Measurements from ENCODE around the gene MARCOL.

MARCOL gene

DNA sequence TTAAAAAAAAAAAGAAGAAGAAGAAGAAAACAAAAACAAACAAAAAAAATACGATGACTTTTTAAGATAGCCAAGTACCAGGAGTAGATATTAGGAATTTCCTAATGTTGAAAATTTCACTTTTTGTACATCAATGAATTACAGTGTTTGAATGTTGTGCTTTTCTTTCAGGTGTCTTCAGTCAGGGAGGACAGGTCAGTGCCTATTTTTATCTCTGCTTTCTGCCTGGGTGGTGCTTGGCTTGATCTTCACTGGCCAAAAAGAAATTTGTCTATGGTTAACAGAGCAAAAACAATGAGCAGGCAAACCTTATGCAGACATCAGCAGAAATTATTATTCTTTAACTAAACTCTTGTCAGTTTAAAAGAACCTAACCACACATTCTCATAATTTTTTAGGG, 32.5 kb upstream of the MARCOL start:
- POLR2A ChIA-PET: no interaction called here
- CTCF ChIA-PET: interaction anchor here (0.6 kb wide), 1 partner anchor 225 kb away, joined by 3 read pairs; no protein-coding TSS in a partner anchor
- H3K4me3 ChIP-seq (ENCODE audit: low read depth, low read length): no peak overlapping the region
- TF ChIP-seq, protein P1, sequence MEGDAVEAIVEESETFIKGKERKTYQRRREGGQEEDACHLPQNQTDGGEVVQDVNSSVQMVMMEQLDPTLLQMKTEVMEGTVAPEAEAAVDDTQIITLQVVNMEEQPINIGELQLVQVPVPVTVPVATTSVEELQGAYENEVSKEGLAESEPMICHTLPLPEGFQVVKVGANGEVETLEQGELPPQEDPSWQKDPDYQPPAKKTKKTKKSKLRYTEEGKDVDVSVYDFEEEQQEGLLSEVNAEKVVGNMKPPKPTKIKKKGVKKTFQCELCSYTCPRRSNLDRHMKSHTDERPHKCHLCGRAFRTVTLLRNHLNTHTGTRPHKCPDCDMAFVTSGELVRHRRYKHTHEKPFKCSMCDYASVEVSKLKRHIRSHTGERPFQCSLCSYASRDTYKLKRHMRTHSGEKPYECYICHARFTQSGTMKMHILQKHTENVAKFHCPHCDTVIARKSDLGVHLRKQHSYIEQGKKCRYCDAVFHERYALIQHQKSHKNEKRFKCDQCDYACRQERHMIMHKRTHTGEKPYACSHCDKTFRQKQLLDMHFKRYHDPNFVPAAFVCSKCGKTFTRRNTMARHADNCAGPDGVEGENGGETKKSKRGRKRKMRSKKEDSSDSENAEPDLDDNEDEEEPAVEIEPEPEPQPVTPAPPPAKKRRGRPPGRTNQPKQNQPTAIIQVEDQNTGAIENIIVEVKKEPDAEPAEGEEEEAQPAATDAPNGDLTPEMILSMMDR (IDR thresholded peaks at IDR 0.05; ENCODE audit: insufficient read depth, low read length, missing control alignments): no peak
- DNase-seq (ENCODE audit: low read depth, low spot score): no peak

DNA sequence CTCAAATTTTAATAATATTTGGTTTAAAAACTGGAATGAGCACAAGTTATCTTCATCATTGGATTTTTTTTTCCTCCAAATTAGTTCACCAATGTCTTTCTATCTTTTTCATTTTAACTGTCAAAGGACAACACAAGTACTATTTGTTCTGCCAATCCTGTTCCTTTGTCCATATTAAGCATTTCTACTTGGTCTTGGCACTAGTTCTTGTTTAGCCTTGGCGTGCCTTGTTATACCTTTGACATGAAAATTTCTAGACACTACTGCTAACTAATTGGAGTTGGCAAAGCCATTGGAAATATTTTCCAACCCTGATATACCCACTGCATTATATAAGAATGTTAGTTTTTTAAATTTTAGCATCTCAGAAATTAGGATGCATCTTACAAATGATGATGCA, 31.7 kb upstream of the MARCOL start:
- no peak overlapping the region for H3K4me3 ChIP-seq (ENCODE audit: low read depth, low read length)
- ChIA-PET POLR2A (no interaction called here), CTCF (no interaction called here)
- TF ChIP-seq, protein P1 (IDR thresholded peaks at IDR 0.05; ENCODE audit: insufficient read depth, low read length, missing control alignments): no peak
- DNase-seq (ENCODE audit: low read depth, low spot score): no peak

DNA sequence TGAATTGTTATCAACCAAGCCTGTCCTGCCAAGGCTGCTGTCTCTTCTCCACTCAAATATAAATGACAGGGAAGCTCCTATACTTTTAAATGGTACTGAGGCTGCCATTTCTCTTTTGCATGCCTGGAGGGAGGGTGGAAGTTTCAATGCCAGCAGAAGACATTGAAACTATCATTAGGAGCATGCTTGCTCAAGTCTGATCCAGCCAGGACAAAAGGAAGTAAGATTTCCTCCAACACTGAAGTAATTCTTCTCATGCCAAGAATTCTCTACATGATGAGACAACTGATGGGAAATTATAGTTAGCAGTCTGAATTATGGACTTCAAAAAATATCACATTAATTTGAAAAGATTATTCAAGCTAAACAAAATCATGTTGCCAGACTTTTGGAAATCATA, 30.1 kb upstream of the MARCOL start:
- POLR2A ChIA-PET: no interaction called here
- CTCF ChIA-PET: no interaction called here
- H3K4me3 ChIP-seq (ENCODE audit: low read depth, low read length): no peak overlapping the region
- TF ChIP-seq, protein P1 (IDR thresholded peaks at IDR 0.05; ENCODE audit: insufficient read depth, low read length, missing control alignments): no peak
- DNase-seq (ENCODE audit: low read depth, low spot score): no peak

DNA sequence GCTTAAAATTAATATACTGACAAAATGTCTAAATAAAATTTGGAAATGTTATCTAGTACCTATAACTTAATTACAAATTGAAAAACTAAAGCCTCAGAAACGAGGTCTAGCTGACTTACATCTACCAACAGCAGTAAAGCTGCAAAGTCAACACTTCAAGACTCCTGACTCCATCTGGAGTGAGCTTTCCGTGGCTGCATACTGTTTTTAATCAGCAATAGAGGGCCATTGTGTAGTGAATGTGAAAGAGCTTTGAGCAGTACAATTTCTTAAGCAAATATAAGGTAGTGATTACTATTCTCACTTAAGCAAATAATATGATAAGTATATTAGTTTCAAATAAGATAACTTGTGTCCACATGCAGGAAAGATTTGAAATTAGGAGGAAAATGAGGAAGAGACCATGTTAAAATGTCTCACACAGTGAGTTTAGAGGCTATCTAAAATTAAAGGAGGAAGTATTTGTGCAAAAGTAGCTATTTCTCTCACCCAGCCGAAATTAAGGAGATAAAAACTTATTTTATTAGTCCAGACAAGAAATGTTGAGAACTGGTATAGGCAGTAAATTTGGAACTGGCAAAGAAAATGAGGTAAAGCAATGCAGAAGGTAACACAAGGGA, 29.1 kb upstream of the MARCOL start:
- H3K4me3 ChIP-seq (ENCODE audit: low read depth, low read length): no peak overlapping the region
- TF ChIP-seq, protein P1 (IDR thresholded peaks at IDR 0.05; ENCODE audit: insufficient read depth, low read length, missing control alignments): no peak
- ChIA-PET POLR2A (no interaction called here), CTCF (no interaction called here)
- DNase-seq (ENCODE audit: low read depth, low spot score): no peak

DNA sequence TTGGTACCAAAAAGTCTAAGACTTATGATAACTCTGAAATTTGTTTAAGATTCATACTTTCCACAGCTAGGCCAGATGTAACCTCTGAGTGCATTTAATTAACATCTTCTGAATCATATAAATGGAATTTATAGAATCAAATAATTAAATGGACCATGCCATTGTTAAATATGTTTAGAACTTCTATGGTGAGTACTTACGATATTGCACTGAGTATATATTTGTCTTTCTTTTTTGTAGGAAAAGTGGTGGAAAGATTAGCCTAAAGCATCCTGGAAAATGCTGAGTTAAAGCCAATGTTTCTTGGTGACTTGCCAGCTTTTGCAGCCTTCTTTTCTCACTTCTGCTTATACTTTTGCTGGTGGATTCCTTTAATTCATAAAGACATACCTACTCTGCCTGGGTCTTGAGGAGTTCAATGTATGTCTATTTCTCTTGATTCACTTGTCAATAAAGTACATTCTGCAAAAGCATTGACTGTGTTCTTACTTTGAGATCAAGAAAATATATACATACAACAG, 23.6 kb upstream of the MARCOL start:
- TF ChIP-seq, protein P1 (IDR thresholded peaks at IDR 0.05; ENCODE audit: insufficient read depth, low read length, missing control alignments): no peak
- ChIA-PET POLR2A (no interaction called here), CTCF (no interaction called here)
- H3K4me3 ChIP-seq (ENCODE audit: low read depth, low read length): no peak overlapping the region
- no peak for DNase-seq (ENCODE audit: low read depth, low spot score)

DNA sequence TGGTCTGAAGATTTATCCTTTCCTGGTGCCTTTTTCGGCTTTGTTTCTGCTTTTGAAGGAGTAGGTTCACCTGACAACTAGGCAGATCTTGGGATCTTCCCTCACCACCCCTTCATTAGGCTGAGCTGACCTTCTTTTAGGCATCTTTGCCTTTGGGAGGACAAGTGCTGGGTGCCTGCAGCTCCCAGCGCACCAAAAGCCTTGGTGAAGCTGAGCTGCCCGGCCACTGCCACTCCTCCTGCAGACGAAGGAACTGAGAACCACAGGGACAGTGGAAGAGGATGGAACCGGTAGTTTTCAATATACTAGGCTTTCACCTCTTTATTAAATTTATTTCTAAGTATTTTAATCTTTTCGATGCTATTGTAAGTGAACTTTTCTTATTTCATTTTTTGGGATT, 16.8 kb upstream of the MARCOL start:
- DNase-seq (ENCODE audit: low read depth, low spot score): no peak
- H3K4me3 ChIP-seq (ENCODE audit: low read depth, low read length): no peak overlapping the region
- TF ChIP-seq, protein P1 (IDR thresholded peaks at IDR 0.05; ENCODE audit: insufficient read depth, low read length, missing control alignments): no peak
- POLR2A ChIA-PET: no interaction called here
- CTCF ChIA-PET: interaction anchor here (0.6 kb wide), 1 partner anchor 154 kb away, joined by 3 read pairs; no protein-coding TSS in a partner anchor

All from AG04449 (cell line).